Trophoblast cell (in vitro differentiated cells and primary cell): ENCODE results near the gene SLAMF9.

Experiments
- DNase-seq, 2 donors: peaks; one replicate each; pipeline ENCODE4 v3.0.0-alpha.2; 2016
- H2AFZ ChIP-seq: 2 replicates; pipeline ENCODE4 v1.6.1; 2013; ENCODE audit warnings: low read length, moderate library complexity, mild to moderate bottlenecking; ENCODE audit not compliant: insufficient read depth, poor library complexity
- H2AK5ac ChIP-seq: 2 replicates; pipeline ENCODE4 v1.6.1; 2013; ENCODE audit warnings: mild to moderate bottlenecking, low read length
- H2BK120ac ChIP-seq: 2 replicates; pipeline ENCODE4 v1.6.1; 2013; ENCODE audit warnings: low read length, mild to moderate bottlenecking, moderate library complexity; ENCODE audit not compliant: insufficient read depth, poor library complexity
- H2BK12ac ChIP-seq: 2 replicates; pipeline ENCODE4 v1.6.1; 2013; ENCODE audit warnings: mild to moderate bottlenecking, low read length, moderate library complexity
- H2BK5ac ChIP-seq: 2 replicates; pipeline ENCODE4 v1.6.1; 2013; ENCODE audit warnings: low read length, low read depth, moderate library complexity, mild to moderate bottlenecking; ENCODE audit not compliant: poor library complexity
- H3K14ac ChIP-seq: 2 replicates; pipeline ENCODE4 v1.6.1; 2013; ENCODE audit warnings: mild to moderate bottlenecking, low read length
- H3K18ac ChIP-seq: 2 replicates; pipeline ENCODE4 v1.6.1; 2013; ENCODE audit warnings: mild to moderate bottlenecking, low read length
- H3K23ac ChIP-seq: 2 replicates; pipeline ENCODE4 v1.6.1; 2013; ENCODE audit warnings: low read length
- H3K27ac ChIP-seq: 2 replicates; pipeline ENCODE4 v1.5.1; 2013; ENCODE audit warnings: low read depth, mild to moderate bottlenecking, inconsistent platforms, low read length, moderate library complexity
- H3K27me3 ChIP-seq: 2 replicates; pipeline ENCODE4 v1.6.1; 2013; ENCODE audit warnings: inconsistent platforms, mild to moderate bottlenecking, low read length, moderate library complexity; ENCODE audit not compliant: insufficient read depth
- H3K36me3 ChIP-seq, 2 experiments: 1 replicate in 1 of 2; 2 replicates in 1 of 2; pipeline ENCODE4 v1.6.1; 2013; ENCODE audit warnings: low read length in 2 of 2, mild to moderate bottlenecking in 2 of 2, moderate library complexity in 1 of 2; ENCODE audit not compliant: insufficient read depth in 2 of 2, control insufficient read depth in 1 of 2
- H3K4ac ChIP-seq: 2 replicates; pipeline ENCODE4 v1.6.1; 2013; ENCODE audit warnings: low read depth, mild to moderate bottlenecking, low read length, moderate library complexity
- H3K4me1 ChIP-seq, 2 experiments: 1 replicate in 1 of 2; 2 replicates in 1 of 2; pipeline ENCODE4 v1.6.1; 2013; ENCODE audit warnings: low read length in 2 of 2, mild to moderate bottlenecking in 2 of 2, moderate library complexity in 1 of 2; ENCODE audit not compliant: insufficient read depth in 2 of 2, control insufficient read depth in 1 of 2
- H3K4me2 ChIP-seq: 2 replicates; pipeline ENCODE4 v1.6.1; 2013; ENCODE audit warnings: inconsistent platforms, mild to moderate bottlenecking, low read length, moderate library complexity
- H3K4me3 ChIP-seq: 2 replicates; pipeline ENCODE4 v1.5.1; 2013; ENCODE audit warnings: mild to moderate bottlenecking, low read depth, low read length, inconsistent platforms
- H3K79me1 ChIP-seq: one replicate; pipeline ENCODE4 v1.6.1; 2013; ENCODE audit warnings: low read length
- H3K79me2 ChIP-seq: 2 replicates; pipeline ENCODE4 v1.6.1; 2013; ENCODE audit warnings: low read length, mild to moderate bottlenecking; ENCODE audit not compliant: control insufficient read depth, insufficient read depth, poor library complexity
- H3K9ac ChIP-seq: 2 replicates; pipeline ENCODE4 v1.6.1; 2013; ENCODE audit warnings: mild to moderate bottlenecking, low read length
- H3K9me3 ChIP-seq: 2 replicates; pipeline ENCODE4 v1.6.1; 2013; ENCODE audit warnings: low read depth, mild to moderate bottlenecking, control low read depth, inconsistent platforms, low read length; ENCODE audit not compliant: insufficient read depth
- H4K12ac ChIP-seq: 2 replicates; pipeline ENCODE4 v1.6.1; 2013; ENCODE audit warnings: low read depth, mild to moderate bottlenecking, low read length, moderate library complexity
- H4K8ac ChIP-seq: 2 replicates; pipeline ENCODE4 v1.6.1; 2013; ENCODE audit warnings: low read depth, mild to moderate bottlenecking, low read length, moderate library complexity
- H4K91ac ChIP-seq: one replicate; pipeline ENCODE4 v1.6.1; 2013; ENCODE audit warnings: low read depth, mild to moderate bottlenecking, low read length, moderate library complexity
- WGBS: extraction: QIAGEN DNeasy Blood & Tissue Kit; methylation state at CpG from one replicate; pipeline ENCODE4 v1.1.7; 2013; ENCODE audit warnings: missing lambda C conversion rate; ENCODE audit not compliant: insufficient read length, insufficient coverage; ENCODE audit errors: extremely low coverage; 5-methylcytosine and 5-hydroxymethylcytosine counted together

Gene SLAMF9

DNA sequence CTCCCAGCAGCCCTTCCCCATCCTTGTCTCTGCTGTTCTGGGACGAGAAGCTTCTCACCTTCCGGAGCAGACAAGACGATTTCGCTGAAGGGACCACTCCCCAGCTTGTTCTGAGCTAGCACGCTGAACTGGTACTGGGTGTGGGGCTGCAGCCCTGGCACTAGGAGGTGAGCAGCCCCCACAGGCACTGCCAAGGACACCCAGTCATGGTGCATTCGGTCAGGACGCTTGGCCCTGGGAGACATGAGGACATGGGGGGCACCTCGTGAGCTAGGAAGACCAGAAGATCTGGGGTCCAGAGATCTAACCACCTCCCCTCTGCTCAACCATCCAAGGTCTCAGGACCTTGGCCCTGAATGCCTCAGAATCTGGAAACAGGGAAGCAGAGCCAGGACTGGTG, 23.4 kb downstream of the SLAMF9 start:
- no peak overlapping the region for H3K4me3 ChIP-seq
- no peak overlapping the region for H2AFZ ChIP-seq
- DNase-seq: no peak
- H3K9me3 ChIP-seq: peaks cover 2% of the 10 kb centered on the region
- no peak overlapping the region for H3K4me2 ChIP-seq
- H3K79me2 ChIP-seq: no peaks in the 10 kb centered on the region
- no CpG with 5 or more reads among the region's 8 CpGs for WGBS
- H4K12ac ChIP-seq: no peak overlapping the region
- H4K91ac ChIP-seq: no peak overlapping the region
- no peak overlapping the region for H3K9ac ChIP-seq
- no peak overlapping the region for H3K4ac ChIP-seq
- H2BK5ac ChIP-seq: no peak overlapping the region
- no peak overlapping the region for H3K14ac ChIP-seq
- H3K27ac ChIP-seq: no peak overlapping the region
- peaks cover 12 to 14% of the 10 kb centered on the region in 2 experiments for H3K36me3 ChIP-seq
- no peak overlapping the region for H2BK120ac ChIP-seq
- H3K4me1 ChIP-seq: peaks cover 4 to 12% of the 10 kb centered on the region in 2 experiments
- no peak overlapping the region for H3K18ac ChIP-seq
- H2AK5ac ChIP-seq: no peak overlapping the region
- no peak overlapping the region for H2BK12ac ChIP-seq
- H4K8ac ChIP-seq: no peak overlapping the region
- H3K79me1 ChIP-seq: peaks cover 4% of the 10 kb centered on the region
- H3K27me3 ChIP-seq: no peaks in the 10 kb centered on the region
- H3K23ac ChIP-seq: no peak overlapping the region

DNA sequence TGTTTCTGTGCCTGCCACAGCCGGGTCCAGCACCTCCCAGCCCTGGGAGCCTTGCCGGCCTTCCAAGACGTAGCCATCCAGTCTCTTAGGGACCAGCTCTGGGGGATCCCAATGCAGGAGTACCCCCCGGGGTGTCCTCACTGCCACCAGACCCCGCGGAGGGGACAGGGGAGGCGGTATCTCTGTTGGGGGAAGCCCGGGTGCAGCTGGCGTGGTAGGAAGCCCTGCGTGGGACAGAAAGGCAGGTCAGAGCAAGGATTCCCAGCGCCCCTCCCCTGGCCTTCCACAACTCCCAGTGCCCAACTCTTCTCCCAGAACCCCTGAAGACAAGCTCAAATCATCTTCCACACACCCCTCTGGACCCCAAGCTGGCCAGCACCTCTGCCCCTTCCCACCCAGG, 23.8 kb downstream of the SLAMF9 start:
- no peak overlapping the region for H3K4me3 ChIP-seq
- H4K12ac ChIP-seq: no peak overlapping the region
- no peak overlapping the region for H2BK120ac ChIP-seq
- DNase-seq: no peak
- peaks cover 12 to 14% of the 10 kb centered on the region in 2 experiments for H3K36me3 ChIP-seq
- no peak overlapping the region for H3K27ac ChIP-seq
- H3K27me3 ChIP-seq: no peaks in the 10 kb centered on the region
- peaks cover 2% of the 10 kb centered on the region for H3K9me3 ChIP-seq
- no peak overlapping the region for H2AFZ ChIP-seq
- H3K79me2 ChIP-seq: peaks cover under 1% of the 10 kb centered on the region
- H3K9ac ChIP-seq: no peak overlapping the region
- H2AK5ac ChIP-seq: no peak overlapping the region
- H3K79me1 ChIP-seq: peaks cover 5% of the 10 kb centered on the region
- H2BK5ac ChIP-seq: no peak overlapping the region
- H2BK12ac ChIP-seq: no peak overlapping the region
- no peak overlapping the region for H3K14ac ChIP-seq
- no peak overlapping the region for H4K8ac ChIP-seq
- no peak overlapping the region for H3K23ac ChIP-seq
- WGBS: no CpG with 5 or more reads among the region's 11 CpGs
- no peak overlapping the region for H3K4ac ChIP-seq
- peaks cover 5 to 12% of the 10 kb centered on the region in 2 experiments for H3K4me1 ChIP-seq
- no peak overlapping the region for H3K18ac ChIP-seq
- H4K91ac ChIP-seq: no peak overlapping the region
- no peak overlapping the region for H3K4me2 ChIP-seq

DNA sequence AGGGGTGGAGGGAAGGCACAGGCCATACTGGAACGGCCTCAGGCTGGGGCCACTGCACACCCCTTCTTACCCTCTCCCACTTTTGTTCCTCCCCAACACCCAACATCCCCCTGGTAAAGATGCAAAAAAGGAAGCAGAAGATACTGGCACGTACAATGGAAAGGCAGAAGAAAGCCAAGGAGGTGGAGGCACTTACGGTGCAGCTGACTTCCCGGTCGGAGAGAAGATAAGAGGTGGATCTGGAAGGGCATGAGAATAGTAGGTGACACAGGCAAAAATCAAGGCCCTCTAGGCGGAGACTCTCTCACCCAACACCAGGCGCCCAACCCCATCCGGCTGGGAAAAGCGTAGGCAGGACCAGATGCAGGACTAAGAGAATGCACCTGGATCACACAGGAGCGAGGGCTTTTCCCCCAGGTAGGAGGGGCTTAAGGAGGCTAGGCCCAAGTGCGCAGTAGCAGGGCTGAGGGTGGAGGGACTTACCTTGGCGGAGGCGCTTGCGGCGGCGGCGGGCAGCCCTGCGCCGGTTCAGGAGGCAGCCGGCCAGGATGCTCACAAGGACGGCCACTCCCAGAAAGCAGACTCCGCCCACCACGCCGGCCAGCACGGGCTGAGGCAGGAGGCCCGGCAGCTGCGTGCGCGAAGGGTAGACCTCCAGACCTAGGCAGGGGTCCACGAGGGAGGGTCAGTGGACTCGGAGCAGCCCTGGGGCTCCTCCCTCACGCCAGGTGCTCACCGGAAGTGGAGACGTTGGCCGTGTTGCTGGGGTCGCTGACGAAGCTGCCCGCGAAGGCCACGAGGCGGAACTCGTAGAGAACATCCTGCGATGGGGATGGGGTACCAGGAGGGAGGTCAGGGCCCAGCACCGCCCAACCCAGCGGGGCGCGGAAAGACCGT, 24.6 kb downstream of the SLAMF9 start:
- H3K4ac ChIP-seq: no peak overlapping the region
- no peak overlapping the region for H4K8ac ChIP-seq
- H3K79me2 ChIP-seq: peaks cover 7% of the 10 kb centered on the region
- H3K36me3 ChIP-seq: peaks cover 12 to 14% of the 10 kb centered on the region in 2 experiments
- H3K4me3 ChIP-seq: no peak overlapping the region
- H3K23ac ChIP-seq: no peak overlapping the region
- H2BK5ac ChIP-seq: no peak overlapping the region
- H3K4me1 ChIP-seq: peaks cover 5 to 12% of the 10 kb centered on the region in 2 experiments
- H2AK5ac ChIP-seq: no peak overlapping the region
- no peak overlapping the region for H3K14ac ChIP-seq
- H3K9me3 ChIP-seq: peaks cover 2% of the 10 kb centered on the region
- H2BK120ac ChIP-seq: no peak overlapping the region
- no peak overlapping the region for H4K12ac ChIP-seq
- H3K27me3 ChIP-seq: no peaks in the 10 kb centered on the region
- H2BK12ac ChIP-seq: no peak overlapping the region
- no peak overlapping the region for H3K18ac ChIP-seq
- no CpG with 5 or more reads among the region's 48 CpGs for WGBS
- H2AFZ ChIP-seq: no peak overlapping the region
- H4K91ac ChIP-seq: no peak overlapping the region
- H3K79me1 ChIP-seq: peaks cover 13% of the 10 kb centered on the region
- no peak overlapping the region for H3K9ac ChIP-seq
- no peak overlapping the region for H3K4me2 ChIP-seq
- H3K27ac ChIP-seq: no peak overlapping the region
- DNase-seq: peak; percentile 92

DNA sequence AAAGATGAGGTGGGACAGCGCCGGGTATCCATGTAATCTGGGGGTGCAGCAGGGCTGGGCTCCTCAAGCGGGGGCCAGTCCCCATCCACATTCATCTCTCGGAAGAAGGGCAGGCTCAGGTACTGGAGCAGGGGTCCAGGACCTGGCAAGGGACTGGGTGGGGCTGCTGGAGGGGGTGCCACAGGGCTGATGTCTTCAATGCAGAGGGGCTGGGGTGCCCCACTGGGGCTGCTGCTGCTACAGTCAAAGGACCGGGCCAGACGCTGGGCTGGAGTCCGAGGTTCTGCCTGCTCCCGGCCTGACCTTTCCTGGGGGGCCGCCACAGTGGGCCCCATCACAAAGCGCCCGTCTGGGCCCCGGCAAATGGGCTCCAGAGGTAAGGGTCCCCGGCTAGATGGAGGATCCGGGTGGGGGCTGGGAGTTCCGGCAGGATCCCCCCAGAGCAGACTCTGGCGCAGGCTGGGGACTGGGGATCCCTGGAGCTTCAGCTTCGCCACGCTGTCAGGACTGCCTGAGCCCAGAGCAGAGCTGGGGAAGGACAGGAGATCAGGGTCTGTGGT, 25.5 kb downstream of the SLAMF9 start:
- H3K4ac ChIP-seq: no peak overlapping the region
- no peak overlapping the region for H2BK12ac ChIP-seq
- no peak overlapping the region for H2AFZ ChIP-seq
- no CpG with 5 or more reads among the region's 18 CpGs for WGBS
- H4K12ac ChIP-seq: no peak overlapping the region
- no peak overlapping the region for H2BK5ac ChIP-seq
- no peak overlapping the region for H3K4me3 ChIP-seq
- H3K79me2 ChIP-seq: peaks cover 13% of the 10 kb centered on the region
- H3K27me3 ChIP-seq: no peaks in the 10 kb centered on the region
- no peak overlapping the region for H3K18ac ChIP-seq
- no peak overlapping the region for H2AK5ac ChIP-seq
- no peak overlapping the region for H4K91ac ChIP-seq
- DNase-seq: no peak
- no peak overlapping the region for H3K23ac ChIP-seq
- H3K4me2 ChIP-seq: no peak overlapping the region
- H2BK120ac ChIP-seq: no peak overlapping the region
- H3K9ac ChIP-seq: no peak overlapping the region
- peaks cover 19% of the 10 kb centered on the region for H3K79me1 ChIP-seq
- H3K9me3 ChIP-seq: peaks cover 2% of the 10 kb centered on the region
- H3K14ac ChIP-seq: no peak overlapping the region
- peaks cover 6 to 14% of the 10 kb centered on the region in 2 experiments for H3K4me1 ChIP-seq
- no peak overlapping the region for H3K27ac ChIP-seq
- H4K8ac ChIP-seq: no peak overlapping the region
- H3K36me3 ChIP-seq: peaks cover 10 to 12% of the 10 kb centered on the region in 2 experiments
